Stimulated activated CD8-positive, alpha-beta memory T cell treated with anti-CD3 and anti-CD28 coated beads, Interleukin-12 subunit alpha, Interleukin-12 subunit beta, amount 100 ng/mL, for 1 hour (primary cell): ENCODE measurements around the gene COL23A1.

ENCODE experiments used
- DNase-seq: peaks from one replicate; pipeline ENCODE4 v3.0.0-alpha.2; 2020; ENCODE audit warnings: low read depth

COL23A1 gene

GRCh38 chr5:178474562-178475184 is 115.5 kb downstream of the COL23A1 start:
- no peak for DNase-seq

- DNase-seq = no peak
These were observed 116.3 kb downstream of the COL23A1 start for GRCh38 chr5:178473854-178474253.

GRCh38 chr5:178472138-178472537 is 118.1 kb downstream of the COL23A1 start:
- DNase-seq = no peak

- DNase-seq = no peak
These were observed 118.5 kb downstream of the COL23A1 start for GRCh38 chr5:178471711-178472110.

GRCh38 chr5:178470760-178471025 is 119.5 kb downstream of the COL23A1 start:
- DNase-seq = no peak

GRCh38 chr5:178469975-178470759 is 120.0 kb downstream of the COL23A1 start:
- DNase-seq = no peak

- DNase-seq = no peak
These were observed 120.9 kb downstream of the COL23A1 start for GRCh38 chr5:178469011-178469974.

DNA sequence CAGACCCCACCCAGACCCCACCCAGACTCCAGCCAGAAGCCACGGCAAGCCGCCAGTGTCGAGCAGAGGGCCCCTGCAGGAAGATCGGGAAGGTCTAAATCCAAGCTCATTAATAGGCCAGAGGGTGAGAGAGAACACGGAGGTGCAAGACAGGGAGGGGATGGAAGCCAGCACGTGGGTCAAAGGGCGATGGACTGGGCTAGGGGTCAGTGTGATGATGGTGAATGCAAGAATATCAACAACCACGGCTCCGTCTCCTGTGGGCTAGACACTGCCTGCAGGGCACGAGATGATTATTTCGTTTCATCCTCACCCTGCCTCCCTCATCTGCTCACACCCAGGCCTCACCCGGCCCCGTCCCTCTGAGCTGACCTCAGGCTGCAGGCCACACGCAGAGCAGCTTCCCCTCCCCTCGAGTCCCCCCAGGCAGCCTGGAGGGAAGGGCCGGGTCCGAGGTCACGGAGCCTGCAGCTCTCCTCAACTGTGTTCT is 122.0 kb downstream of the COL23A1 start:
- DNase-seq = no peak

DNA sequence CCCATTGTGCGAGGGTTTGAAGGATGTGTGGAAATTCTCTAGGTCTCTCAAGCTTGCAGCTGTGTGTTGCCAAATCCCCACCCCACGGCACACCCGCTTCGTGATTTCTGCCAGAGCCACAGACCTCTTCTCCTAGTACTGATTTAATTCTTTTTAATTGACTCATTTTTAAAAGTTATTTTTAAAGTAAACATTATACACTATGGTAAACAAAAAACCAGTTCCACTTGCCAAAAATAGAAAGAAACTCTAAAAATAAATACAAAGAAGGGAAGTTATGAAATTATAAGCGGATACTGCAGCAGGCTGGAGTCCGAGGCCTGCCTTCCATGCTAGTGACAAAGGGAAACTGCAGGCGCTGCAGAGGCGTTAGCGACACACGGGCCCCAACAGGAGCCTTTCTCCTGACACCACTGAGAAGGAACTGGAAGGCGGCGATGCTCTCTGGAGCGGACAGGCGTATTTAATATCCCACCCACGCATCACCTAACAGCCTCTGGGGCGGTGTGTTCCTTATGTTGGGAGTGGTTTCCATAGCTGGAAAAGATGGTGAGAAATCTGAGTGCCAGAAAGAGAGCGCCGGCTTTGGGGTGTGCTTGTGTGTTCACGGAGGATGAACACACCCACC is 122.5 kb downstream of the COL23A1 start:
- no peak for DNase-seq

DNA sequence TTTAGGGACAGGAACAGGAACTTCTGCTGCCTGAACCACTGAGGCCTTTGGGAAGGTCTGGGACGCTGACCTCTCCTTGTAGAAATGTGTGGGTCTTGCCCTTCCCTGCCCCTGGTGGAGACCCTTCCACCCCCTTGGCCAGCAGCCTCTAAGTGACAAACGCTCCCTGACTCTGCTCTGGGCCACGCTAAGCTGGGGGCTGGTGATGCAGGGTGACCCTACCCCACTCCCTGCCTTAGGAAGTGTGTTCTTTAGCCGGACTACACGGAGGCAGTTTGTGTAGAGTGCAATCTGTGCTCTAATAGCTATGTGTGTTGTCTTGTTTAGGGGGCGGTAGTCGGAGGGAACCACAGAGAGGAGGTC is 123.0 kb downstream of the COL23A1 start:
- DNase-seq = no peak

GRCh38 chr5:178466342-178466741 is 123.9 kb downstream of the COL23A1 start:
- no peak for DNase-seq

- no peak for DNase-seq
These were observed 124.3 kb downstream of the COL23A1 start for GRCh38 chr5:178465861-178466288.

DNA sequence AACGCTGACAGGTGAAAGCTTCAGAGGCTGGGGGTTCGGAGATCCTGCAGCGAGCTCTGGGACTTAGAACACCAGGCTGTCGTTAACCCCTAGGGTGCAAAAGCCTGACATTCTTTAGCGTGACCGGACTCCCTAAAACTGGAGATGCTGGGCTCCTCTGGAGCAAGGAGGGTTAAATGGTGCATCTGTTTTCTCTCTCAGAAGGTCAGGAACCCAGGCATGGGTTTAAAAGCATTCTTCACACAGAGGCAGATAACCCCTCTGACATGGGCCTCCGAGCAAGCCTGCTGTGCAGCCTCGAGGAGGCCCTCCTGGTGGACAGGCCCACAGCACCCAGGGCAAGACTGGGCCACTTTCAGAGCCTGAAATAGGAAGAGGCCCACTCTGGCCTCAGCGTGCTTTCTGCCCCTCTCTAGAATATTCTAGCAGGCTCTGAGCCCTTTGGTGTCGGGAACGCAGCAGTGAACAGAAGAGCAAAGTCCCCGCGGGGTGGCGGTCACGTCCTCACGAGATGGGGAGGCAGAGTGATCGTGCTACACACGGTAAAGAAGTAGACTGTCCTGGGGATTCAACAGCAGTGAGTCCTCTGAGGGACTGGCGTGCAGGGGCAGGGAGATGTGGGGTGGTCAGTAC is 124.8 kb downstream of the COL23A1 start:
- no peak for DNase-seq

GRCh38 chr5:178464431-178465048 is 125.7 kb downstream of the COL23A1 start:
- DNase-seq = no peak

DNA sequence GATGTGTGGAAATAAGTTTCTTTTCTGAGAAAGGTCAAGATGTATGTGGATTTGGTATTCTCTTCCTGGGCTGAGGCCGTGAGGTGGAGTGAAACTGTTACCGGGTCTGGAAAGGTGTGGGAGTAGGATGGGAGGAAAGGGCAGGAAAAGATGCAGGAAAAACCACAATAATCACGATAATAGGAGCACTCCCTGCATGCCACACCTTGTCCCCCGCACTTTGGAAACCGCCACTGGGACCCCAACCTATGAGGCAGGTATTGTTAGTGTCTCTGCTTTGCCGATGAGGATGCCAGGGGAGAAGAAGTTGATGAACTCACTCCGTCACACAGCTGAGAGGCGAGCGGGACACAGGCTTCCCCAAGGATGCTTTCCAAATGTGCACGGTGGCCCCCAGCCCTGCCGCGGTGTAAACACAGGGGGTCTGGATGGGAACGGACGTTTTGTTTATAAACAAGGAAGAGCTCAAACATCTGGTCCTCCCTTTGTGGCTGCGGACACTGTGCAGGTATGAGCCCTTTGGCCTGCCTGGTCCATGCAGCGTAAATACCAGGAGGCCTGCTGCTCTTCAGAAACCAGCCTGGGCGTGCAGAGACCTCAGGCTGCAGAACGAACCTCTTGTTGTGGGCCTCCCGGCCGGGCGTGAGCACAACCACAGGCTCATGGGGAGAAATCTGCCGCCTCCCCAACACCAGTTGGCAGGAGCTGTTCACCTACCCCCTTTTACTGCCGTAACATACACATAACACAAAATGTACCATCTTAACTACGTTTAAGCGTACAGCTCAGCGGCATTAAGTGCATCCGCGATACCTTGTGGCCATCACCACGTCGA is 126.7 kb downstream of the COL23A1 start:
- DNase-seq = no peak

GRCh38 chr5:178462816-178463215 is 127.4 kb downstream of the COL23A1 start:
- no peak for DNase-seq

DNA sequence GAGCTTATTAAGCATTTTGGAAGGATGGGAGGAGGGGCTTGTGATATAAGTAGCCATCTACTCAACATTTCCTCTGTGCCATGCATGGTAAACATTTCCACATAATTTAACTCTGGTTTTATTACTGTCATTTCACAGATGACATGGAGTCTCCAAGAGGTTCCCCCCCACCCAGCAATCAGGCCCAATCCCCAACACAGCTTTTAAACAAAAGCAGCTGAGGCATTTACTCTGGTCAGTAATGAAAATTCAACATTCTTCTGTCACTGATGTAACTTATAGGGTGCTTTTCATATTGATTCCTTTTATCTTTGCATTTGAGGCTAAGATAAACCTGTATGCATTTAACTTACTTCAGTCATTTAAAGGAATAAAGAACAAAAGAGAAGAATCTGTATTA is 128.1 kb downstream of the COL23A1 start:
- DNase-seq = no peak

GRCh38 chr5:178461004-178461730 is 129.0 kb downstream of the COL23A1 start:
- DNase-seq = peak; percentile 2

- DNase-seq = no peak
These were observed 129.6 kb downstream of the COL23A1 start for GRCh38 chr5:178460598-178460997.

GRCh38 chr5:178460174-178460573 is 130.0 kb downstream of the COL23A1 start:
- DNase-seq = no peak
